Stimulated activated CD4-positive, alpha-beta T cell treated with anti-CD3 and anti-CD28 coated beads, Interleukin-1b, Interleukin-23, amount 100 ng/mL, for 1 hour (primary cell): ENCODE data around the gene CBX4.
A peak's percentile ranks its signal among the peaks of the same experiment; 100 is the strongest.

Experiments
- DNase-seq, 2 donors: peaks; one replicate each; pipeline ENCODE4 v3.0.0-alpha.2; 2020; ENCODE audit warnings: low read depth in 2 of 2

Gene CBX4

DNA sequence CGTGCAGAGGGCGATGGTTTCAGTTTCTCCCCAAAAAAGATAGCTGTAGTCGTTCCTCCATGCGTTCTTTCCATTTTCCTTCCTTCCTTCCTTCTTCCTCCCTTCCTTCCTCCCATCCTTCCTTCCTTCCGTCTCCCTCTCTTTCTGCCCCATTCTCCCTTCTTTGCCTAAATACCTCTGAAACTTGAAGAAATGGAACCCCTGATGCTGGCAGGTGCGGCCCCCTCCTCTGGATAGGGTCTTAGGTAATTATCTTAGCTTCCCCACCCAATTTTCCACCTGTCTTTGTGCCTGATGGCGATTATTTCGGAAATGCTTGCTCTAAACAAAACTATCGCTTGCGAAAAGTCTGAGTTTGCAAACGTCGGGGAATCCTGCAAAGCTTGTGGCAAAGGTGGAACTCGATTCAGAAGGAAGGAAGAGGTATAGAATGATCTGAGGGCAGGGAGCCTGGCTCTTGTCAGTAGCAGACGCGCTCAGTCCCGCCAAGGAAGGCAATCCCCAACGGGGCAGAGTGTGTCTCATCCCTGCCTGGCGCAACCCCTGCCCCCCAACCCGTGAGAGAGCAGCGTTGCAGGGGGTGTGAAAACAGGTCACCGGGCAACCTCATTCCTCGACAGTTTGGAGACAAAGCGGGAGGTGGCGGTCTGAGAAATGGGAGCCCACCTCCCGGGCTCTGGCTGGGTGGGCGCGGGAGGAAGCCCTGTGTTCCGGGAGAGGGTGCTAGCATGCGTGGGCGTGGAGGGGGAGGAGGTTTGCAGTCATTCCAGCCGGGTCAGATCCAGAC, 39.5 kb downstream of the CBX4 start:
- no peak for DNase-seq

DNA sequence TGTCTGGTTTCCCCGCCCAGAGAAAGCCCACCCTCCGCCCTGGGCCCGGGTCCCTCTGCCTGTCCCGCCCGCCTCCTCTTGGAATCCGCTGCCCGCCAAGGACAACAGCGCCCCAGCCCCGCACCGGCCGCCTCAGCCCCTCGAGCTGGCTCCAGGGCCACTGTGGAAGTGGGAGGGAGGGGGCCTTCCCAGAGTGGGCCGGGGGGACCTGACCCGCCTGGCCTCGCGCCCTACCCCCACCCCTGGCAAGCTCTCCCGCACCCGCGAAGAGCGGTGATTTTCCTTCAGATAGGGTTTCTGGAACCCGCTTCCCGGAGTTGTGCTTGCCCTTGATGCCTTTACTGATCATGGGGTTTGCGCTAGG, 40.1 kb downstream of the CBX4 start:
- no peak for DNase-seq

DNA sequence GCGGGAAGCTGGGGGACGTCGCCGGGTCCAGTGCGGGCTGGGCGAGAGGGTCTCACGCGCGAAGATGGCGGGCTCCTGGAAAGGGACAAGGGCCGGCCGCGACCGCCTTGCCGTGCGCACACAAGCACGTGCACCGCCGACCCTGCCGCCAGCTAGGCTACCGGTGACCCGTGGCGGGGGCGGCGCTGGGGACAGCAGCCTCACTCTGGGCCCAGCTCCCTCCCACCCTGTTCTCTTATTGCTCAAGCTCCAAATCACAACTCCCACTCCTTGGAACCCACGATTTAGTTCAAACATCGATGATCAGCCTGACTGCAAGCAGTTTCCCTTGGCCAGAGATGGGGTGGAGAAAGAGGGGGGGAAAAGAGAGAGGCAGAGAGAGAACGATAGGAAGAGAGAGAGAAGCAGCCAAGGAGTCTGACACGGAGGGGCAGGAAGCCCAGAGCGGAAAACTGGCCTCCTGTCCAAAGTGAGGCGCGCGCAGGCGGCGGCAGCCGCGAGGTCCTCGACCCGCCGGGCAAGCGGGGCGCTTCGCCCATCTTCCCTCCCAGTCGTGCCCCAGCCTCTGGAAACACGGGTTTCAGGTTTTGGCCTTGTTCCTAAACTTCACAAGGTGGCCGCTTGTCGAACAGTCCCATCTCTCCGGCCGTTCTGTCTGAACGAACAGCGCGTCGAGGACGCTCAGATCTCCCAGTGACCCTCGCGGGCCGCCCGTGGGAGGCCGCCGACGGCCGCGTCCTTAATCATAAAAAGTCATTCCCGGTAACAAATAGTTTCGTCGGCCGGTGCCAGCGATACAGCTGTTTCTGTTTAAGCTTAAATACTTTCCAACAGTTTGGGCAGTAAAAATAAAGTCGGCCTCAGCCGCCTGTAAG, 40.7 kb downstream of the CBX4 start:
- no peak for DNase-seq

DNA sequence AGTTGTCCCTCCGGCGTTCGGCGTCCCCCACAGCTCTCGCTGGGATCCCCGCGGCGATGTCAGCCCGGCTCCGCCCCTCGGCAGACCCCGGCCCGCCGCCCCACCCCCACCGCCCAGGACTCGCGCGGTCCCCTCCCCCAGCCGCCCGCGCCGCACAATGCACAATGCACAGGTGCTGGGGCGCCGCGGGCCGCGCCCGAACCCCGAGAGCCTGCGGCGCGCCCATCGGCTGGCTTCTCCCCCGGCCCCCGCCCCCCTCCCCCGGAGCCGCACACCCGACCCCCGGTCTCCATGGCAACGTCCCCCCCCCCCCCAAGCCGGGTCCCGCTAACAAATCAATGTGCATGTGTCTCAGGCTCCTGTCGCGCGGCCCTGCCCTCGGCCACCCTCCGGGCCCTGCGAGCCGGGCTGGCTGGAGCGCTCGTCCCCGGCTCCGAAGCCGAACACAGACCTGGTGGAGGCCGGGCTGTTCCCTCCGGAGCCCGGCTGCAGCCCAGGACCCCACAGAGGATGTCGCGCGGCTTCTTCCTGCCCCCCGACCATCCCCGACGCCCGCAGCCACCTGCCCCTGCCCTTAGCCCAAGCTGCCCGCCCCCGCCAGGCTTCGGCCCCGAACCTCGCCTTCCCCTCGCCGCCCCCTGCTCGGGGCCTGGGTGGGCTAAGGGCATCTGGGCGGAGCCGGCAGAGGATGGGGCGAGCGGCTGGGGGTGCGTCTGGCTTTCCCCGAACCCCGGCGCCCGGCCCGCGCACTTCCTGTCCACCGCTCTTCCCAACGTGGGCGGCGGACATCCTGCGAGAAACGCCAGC, 41.5 kb downstream of the CBX4 start:
- no peak for DNase-seq

DNA sequence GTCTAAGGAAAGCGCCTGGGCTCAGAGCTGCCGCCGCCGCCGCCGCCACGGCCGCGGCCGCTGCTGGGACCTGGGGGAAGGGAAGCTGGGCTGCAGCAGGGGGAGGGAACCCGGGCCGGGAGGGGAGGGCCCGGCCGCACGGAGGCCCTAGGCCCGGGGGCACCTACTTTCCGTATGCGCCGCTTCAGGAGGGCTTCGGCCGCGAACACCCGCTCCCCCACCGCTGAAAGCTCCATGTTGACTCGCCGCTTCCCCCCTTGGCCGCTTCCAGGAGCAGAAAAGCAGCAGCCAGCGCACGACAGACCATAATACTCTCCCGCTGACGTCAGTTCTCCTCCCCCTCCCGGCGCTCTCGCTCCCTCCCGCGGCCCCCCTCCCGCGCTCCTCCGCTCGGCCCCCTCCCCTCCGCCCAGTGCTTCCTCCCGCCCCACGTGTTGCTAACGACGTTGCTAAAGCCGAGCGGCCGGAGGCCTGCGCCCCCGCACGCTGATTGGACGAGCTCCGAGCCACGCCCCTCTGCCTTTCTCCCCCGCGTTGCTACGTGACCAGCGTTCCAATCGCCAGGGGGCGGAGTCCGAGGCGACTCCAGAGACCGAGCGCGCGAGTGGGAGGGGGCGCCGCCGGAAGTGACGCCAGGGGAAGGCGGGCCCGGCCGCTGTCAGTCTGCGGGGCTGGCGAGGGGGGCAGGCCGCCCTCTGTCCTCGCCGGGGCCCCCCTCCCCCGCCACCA, 42.3 kb downstream of the CBX4 start, which contains the start of gene CBX8:
TSS of gene CBX8 (minus strand) at position 315 of the 729 bp plus-strand sequence. CDS start at position 236, 79 bp downstream.
- peak; percentile 96 to 97 for DNase-seq

DNA sequence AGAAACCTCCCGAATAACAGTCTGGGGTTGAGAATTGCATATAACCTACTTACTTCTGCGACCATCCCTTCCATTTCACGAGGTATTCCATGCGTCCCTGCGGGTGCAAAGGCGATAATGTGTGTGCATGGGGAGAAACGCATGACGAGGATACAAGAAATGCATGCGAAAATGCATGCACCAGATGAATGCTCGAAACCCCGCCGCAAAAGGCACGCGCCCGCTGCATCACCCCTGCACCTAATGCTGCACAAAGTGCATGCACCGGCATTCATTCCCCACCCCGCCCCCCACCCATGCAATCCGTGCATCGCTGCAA, 42.8 kb downstream of the CBX4 start:
- no peak for DNase-seq

DNA sequence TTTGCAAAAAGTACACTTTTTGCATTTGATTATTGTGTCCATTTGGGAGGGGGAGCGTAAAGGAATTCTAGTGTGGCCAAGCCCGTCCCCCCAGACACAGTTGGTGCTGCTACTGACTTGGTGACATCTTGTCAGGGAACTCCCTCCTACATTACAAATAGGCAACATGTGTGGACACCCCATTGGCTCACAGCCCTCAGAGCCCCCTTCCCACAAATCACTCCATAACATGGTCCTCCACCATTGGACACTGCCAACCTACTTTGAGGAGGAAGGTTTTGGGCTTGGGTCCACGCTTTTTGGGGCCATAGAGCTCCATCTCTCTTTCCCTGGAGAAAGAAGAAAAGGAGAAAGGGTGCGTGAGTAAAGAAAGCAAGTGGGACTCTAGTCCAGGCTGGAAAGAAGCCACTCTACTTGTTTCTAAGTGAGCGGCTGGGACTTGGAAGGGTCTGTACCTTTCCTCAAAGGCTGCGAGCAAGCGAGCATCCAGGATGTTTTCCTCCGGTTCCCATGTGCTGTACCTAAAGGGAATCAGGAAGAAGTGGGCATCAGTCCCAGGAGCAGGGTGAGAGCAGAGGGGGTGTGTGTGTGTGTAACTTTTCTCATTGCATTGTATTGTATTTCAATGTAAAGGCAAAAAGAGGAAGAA, 43.3 kb downstream of the CBX4 start:
- DNase-seq = no peak

DNA sequence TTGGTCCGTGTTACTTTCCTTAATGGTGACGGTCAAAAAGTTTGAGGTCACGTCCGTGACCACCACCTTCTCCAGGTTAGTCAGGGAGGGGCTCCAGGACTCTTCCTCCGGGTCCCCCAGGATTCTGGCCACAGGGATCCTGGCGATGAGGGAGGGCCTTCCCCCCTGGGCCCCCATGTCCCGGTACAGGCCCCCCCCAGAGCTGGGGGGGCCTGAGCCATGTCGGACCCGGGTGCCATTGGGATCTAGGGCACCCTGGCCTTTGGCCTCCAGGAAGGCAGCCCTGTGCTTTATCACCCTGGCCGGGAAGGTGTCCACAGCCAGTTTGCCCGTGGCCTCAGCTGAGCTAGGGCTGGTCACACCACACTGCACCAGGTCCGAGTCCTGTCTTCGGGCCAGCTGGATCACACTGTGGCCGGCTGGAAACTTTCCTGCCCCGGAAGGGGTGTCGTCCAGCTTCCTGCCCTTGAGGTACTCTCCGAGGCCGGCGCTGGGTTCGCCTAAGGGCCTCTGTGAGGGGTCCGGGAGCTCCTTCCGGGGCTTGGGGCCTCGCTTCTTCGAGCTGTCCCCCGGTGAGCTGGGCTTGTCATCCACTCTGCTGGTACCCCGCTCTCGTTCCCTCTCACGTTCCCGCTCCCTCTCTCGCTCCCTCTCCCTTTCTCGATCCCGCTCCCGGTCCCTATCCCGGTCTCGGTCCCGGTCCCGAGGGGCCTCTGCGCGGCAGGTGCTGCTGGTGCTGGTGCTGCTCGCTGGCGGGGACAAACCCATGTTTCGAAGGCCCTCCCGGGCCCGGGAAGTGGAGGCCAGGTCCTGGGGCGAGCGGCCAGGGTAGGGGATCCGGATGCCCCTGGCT, 44.4 kb downstream of the CBX4 start:
- DNase-seq = no peak

DNA sequence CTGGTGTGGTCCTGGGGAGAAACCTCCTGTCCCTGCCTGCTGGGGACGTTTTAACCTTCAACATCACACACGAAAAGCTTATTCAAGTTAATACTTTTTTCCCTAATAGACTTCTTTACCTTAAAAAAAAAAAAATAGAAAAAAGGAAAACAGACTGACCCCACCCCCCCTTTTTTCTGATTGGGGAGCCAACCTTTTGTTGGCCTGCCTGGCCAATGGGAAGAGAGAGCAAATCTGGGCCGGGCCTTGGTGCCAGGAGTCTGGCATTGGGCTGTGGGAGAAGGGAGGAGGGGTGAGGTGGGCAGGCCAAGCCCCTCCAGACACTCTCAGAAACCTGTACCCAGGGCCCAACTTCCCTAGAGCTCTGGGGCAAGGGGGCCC, 45.3 kb downstream of the CBX4 start:
- no peak for DNase-seq

DNA sequence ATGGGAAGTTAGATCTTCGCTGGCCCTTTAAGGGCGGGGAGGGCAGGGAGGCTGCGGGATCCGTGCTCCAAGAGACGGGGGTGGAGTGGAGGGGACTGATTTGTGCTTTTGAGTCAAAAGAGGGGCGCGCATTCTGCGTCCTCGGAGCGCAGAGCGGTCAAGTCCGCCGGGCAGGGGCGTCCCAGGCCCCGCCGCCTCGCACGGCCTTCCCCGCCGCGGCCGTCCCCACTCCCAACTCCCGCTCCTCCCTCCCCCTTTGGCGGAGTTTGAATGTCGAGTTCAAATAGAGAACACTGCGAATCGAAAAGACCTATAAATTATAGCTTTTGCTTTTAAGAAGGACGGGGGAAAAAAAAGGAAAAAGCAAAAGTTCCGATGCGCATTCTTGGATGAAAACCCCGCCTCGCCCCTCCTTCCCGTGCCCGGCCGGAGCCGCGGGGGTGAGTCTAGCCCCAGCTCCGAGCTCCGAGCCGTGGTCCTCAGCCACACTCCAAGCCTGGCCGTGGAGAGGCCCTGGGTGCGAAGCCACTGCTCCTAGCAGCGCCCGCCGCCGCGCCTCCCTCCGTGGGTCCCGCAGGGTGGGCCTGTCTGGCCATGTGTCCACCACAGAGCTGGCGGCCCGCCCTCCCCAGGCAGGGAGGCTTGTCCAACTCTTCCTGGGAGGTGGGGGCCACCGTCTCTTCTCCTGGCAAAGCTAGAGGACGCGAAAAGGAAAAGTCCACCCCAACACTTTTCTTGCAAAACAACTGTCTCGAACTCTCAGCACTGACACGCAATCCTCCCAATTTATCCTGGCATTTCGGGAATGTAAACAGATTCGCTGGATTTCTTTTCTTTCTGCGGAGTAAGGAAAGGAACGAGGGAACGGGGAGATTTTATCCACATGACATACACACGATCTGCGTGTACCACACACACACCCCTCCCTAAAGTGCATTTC, 46.0 kb downstream of the CBX4 start:
- DNase-seq = no peak

DNA sequence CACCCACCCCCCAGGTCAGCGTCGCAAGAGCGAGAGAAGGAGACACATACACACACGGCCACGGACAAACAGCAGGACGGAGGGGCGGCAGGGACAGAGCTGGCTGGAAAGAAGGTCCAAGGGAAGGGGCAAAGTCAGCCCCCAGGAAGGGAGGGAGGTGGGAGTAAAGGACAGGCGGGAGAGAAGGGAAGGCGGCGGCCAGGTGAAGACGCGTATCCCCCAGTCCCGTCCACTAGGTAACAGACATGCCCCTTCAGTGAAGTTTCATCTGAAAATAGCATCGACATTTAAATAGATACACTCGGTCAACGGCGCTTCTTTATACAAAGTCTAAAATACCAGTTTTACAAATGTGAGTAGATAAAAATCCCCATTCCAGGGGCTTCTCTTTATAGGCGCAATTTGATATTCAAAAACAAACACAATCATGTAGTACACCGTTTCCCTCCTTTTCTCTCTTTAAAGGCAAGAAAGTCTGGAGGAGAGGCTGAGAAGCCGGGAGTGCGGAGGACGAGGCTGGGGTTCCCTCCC, 46.8 kb downstream of the CBX4 start:
- no peak for DNase-seq

DNA sequence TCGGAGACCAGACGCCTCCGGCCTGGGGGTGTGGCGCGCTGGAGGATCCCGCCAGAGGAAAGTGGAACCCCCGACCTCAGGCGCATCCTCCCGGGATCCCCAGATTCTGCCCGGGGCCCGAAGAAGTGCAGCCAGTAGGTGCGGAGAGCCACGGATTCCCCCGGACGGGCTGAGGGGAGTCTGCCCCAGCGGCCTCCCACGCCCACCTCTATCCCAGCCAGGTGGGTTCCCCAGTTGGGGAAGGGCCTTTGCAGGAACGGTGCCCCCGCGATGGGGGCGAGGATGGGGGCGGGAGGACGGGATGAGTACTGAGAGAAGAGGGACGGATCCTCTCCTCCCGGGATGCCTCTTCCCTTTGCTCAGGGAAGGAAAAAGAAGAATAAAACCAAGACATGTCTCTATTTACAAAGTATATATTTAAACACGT, 47.5 kb downstream of the CBX4 start:
- no peak for DNase-seq

DNA sequence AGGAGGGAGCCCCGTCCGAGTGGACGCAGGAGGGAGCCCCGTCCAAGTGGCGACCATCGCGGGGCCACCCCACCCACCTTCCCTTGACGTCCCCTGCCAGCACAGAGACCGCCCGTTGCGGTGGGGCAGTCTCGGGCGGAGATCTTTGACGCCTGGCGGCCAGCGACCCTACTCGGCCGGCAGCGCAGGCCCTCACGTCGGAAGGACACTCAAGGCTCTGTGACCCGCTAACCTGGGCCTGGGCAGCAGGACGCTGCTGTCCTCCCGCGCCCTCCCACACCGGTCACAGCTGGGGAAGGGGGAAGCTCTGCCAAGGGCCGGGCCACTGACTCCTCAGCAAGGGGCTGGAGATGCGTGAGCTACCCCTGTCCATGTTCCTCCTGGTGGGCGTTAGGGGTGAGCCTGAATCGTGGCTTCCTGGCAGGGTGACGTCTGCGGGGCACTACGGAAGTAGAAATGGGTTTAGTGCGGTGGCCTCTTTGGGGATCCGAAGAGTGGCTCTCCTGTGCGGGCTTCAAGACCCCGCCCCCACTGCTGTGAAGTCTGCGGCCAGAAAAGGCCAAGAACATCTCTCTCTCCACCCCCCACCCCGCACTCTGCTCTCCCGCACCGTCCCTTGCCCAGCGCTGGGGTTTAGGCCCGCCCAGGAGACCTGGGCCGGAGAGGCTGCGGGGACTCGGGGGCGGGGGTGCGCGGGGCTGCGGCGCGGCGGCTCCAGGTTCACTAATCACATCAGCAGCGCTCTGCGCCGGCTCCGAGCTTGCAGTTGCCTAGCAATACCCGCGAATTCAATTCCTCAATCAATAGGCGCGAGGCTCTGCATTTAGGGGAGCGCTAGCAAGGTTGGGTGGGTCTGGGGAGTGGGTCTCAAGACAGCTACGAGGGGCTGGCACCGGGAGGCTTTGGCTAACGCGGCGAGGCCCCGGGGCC, 48.2 kb downstream of the CBX4 start:
- no peak for DNase-seq

DNA sequence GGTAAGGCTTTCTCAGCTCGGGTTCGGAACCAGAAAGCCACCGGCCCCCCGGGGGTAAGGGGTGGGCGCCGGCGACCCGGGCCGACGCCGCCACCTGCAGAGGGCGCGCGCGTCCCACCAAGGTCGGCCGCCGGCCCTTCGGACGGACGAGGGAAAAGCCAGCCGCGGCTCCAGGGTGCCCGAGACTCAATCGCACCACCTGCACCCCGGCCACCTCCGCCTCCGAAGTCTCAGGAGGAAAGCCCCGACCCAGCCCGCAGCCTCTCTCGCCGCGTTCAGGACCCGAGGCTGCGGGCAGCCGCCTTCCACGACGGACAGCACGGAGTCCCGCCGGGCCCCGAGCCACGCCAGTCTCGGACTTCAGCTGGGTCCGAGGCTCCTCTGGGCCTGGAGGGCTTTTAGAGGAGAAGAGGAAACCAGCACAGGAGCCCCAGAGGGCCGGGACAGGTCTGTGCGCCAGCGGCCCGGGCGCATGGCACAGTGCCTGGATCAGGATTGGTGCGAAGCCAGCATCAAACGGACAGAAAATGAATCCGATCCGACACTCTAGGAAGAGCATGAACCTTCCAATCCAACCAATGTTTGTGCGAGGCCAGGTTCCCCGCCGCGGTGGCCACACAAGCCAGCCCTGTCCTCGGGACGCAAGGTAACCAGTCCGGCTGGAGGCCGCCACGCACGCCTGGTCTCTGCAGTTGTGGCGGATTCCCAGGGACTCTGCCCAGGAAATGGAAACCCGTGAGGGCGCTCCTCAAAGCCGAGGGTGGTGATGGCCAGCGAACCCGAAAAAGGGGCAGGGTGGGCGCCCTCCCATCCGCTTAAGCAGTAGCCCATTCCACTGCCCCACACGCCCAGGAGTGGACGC, 49.1 kb downstream of the CBX4 start:
- no peak for DNase-seq

DNA sequence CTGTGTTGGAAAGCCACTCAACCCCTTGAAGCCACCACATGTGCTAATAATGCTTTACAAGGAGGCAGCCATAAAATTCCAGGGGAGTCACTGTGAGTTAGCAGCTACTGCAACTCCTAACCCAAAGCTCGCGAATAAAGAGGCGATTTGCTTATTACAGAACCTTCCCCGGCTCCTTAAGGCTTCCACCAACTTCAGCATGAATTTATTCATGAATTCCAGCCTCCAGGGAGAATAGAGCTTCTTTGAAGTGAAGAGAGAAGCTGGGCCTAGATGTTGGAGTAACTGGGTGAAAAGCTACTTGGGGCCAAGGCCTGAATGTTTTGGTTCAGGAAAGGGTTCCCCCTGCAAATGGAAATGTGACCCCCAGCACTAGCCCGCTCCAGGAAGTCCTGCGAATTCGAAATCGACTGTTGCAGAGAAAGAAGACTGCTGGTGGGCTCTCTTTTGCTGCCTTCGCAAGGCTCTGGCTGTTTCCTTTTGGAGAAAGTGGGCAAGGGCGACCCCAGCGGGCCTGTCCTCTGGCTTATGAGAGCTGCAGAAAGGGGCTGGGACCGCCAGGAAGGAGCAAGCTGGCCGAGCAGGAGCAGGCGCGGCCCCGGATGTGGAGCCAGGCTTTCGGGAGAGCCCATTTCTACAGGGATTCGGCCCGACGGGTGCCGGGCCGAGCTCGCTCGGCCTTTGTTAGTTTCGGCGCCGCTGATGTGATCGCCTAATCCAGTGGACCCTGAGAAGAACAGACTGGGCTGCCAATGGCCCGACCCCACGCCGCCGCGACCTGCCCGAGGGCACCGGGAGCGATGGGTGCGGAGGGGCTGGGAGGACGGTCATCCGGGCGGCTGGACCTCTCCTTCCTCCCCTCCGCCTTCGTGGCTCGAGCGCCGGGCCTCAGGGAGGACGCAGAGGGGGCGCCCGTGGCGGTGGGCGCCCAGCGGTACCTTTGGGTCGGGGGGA, 50.0 kb downstream of the CBX4 start:
- DNase-seq = no peak

DNA sequence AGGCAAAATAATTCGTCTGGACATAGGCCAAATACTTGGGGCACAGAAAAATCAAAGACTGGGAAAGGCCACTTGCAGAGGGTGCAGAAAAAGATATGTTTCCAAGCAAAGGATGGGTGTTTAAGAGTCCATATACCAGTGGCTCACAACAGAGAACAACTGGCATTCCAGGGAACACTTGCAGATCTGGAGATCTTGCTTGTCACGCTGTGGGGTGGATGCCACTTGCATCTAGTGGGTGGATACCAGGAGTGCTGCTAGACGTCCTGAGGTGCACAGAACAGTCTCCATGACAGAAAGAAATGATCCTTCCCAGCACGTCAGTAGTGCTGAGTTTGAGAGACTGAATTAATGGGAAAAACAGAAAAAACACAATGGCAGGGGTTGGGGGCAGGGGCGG, 50.8 kb downstream of the CBX4 start:
- DNase-seq = no peak
